H1 (cell line): ENCODE measurements around the gene NXPH4. TPM values are rescaled to one million over a fixed set of nuclear protein-coding genes. Genes with fewer than 3 reads are reported as not detected.

Source experiments
- KDM1A ChIP-seq: fragments of 200-600, 300-600 bp; sonication (generic); IDR thresholded peaks from 2 replicates; pipeline ENCODE4 v1.7.1; 2016; ENCODE audit warnings: mild to moderate bottlenecking, low read length, borderline replicate concordance
- polyA plus RNA-seq, 7 experiments: library from polyadenylated mRNA; depleted of rRNA in 3 of 7; stranded (reverse) in 5 of 7; unstranded in 2 of 7; fragments of >200 nt in 5 of 7; fragments of 200-250 nt in 2 of 7; gene quantifications; 1 replicate in 5 of 7; 2 replicates in 1 of 7; 4 replicates in 1 of 7; pipeline versions ENCODE4 v1.2.1 to v1.2.3, GENCODE V29; 2011 to 2013; ENCODE audit warnings: missing spikeins in 2 of 7, mixed read lengths in 2 of 7
- total RNA-seq: library from RNA; stranded (reverse); fragmentation: NEBNext Ultra II Directional; extraction: Animal tissue kit (Norgen Biotek cat#: 25700); gene quantifications from 2 replicates; pipeline ENCODE4 v1.2.1, GENCODE V29; 2021

The NXPH4 gene
- total and polyA plus RNA-seq, 2 of the 8 experiments (the other 6 are each of a cell fraction or from before 2014, with no cell fraction given) = 0.92 to 1.7 TPM

- no peak for TF ChIP-seq KDM1A
- TF ChIP-seq, all 59 proteins: peak for 0
Observed at GRCh38 chr12:57190821-57191220, 25.8 kb upstream of the NXPH4 start (continued).
